22Rv1 (cell line): Measurements from ENCODE around the gene NCOA3.

Source experiments
- CTCF ChIP-seq: fragments of 450-650 bp; IDR thresholded peaks from 2 replicates; pipeline ENCODE4 v1.5.1; 2017; ENCODE audit warnings: mild to moderate bottlenecking
- ZFX ChIP-seq: fragments of 450-650 bp; IDR thresholded peaks from 2 replicates; pipeline ENCODE4 v1.6.1; 2017; ENCODE audit warnings: antibody characterized with exemption, borderline replicate concordance

GRCh38 chr20:47660602-47660905 lies 158.9 kb downstream of the NCOA3 start:
- no peak for TF ChIP-seq CTCF
- TF ChIP-seq ZFX: no peak
